ENCODE measurements around the gene FBXO3. TPM values are rescaled to one million over a fixed set of nuclear protein-coding genes. Genes with fewer than 3 reads are reported as not detected.
A peak's percentile ranks its signal among the peaks of the same experiment; 100 is the strongest.

FBXO3 gene
- total RNA-seq, 1 experiment from 2014 or later, result 18.9 TPM

GRCh38 chr11:33699515-33700062, 74.7 kb downstream of the FBXO3 start:
- Histone ChIP-seq H2AK5ac (ENCODE audit: insufficient read length, low read length) (no peak overlapping the region), H3K23ac (ENCODE audit: insufficient read length, low read depth, low read length) (no peak overlapping the region), H3K9me3 (ENCODE audit: control insufficient read depth, low read depth, low read length) (no peaks in the 10 kb centered on the region), H3K27me3 (ENCODE audit: insufficient read depth, low read length) (no peaks in the 10 kb centered on the region), H2BK120ac (ENCODE audit: low read depth, low read length, poor library complexity, severe bottlenecking) (no peak overlapping the region), H3K27ac (ENCODE audit: insufficient read length, low read depth, low read length) (no peak overlapping the region), H4K8ac (replicated peaks; ENCODE audit: insufficient read length, low read depth, low read length) (no peak overlapping the region), H3K18ac (ENCODE audit: insufficient read length, low read depth, low read length) (no peak overlapping the region), H4K20me1 (ENCODE audit: control insufficient read depth, insufficient read depth, insufficient read length) (no peaks in the 10 kb centered on the region), H3K14ac (ENCODE audit: insufficient read depth, low read length) (no peak overlapping the region), H3K9ac (ENCODE audit: extremely low read depth, insufficient read length, low read length) (no peak overlapping the region), H3K4ac (ENCODE audit: low read depth, low read length) (no peak overlapping the region), H4K5ac (ENCODE audit: insufficient read length, low read depth, low read length) (no peak overlapping the region), H3K4me1 (ENCODE audit: insufficient read depth, low read length) (no peaks in the 10 kb centered on the region), H3K23me2 (ENCODE audit: insufficient read length, low read depth, low read length, poor library complexity, severe bottlenecking) (peaks cover 5% of the 10 kb centered on the region), H2AFZ (ENCODE audit: low read length) (no peak overlapping the region), H3K4me2 (ENCODE audit: insufficient read depth, insufficient read length, low read length) (peak overlapping the region; percentile 43), H2BK12ac (ENCODE audit: insufficient read length, low read depth, low read length) (no peak overlapping the region), H4K91ac (ENCODE audit: insufficient read length, low read depth, low read length) (no peak overlapping the region), H3K56ac (ENCODE audit: insufficient read length, low read depth, low read length) (no peak overlapping the region), H2BK15ac (ENCODE audit: low read depth, low read length) (no peak overlapping the region), H2BK5ac (ENCODE audit: insufficient read length, low read length) (no peak overlapping the region), H2BK20ac (ENCODE audit: low read depth, low read length, poor library complexity, severe bottlenecking) (no peak overlapping the region), H3T11ph (ENCODE audit: low read length) (no peak overlapping the region), H3K79me1 (ENCODE audit: insufficient read depth, low read depth, low read length, poor library complexity, severe bottlenecking) (no peaks in the 10 kb centered on the region), H3K79me2 (ENCODE audit: insufficient read depth, low read length) (no peaks in the 10 kb centered on the region)
- TF ChIP-seq, protein P1, sequence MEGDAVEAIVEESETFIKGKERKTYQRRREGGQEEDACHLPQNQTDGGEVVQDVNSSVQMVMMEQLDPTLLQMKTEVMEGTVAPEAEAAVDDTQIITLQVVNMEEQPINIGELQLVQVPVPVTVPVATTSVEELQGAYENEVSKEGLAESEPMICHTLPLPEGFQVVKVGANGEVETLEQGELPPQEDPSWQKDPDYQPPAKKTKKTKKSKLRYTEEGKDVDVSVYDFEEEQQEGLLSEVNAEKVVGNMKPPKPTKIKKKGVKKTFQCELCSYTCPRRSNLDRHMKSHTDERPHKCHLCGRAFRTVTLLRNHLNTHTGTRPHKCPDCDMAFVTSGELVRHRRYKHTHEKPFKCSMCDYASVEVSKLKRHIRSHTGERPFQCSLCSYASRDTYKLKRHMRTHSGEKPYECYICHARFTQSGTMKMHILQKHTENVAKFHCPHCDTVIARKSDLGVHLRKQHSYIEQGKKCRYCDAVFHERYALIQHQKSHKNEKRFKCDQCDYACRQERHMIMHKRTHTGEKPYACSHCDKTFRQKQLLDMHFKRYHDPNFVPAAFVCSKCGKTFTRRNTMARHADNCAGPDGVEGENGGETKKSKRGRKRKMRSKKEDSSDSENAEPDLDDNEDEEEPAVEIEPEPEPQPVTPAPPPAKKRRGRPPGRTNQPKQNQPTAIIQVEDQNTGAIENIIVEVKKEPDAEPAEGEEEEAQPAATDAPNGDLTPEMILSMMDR (conservative IDR thresholded peaks at IDR 0.05), result no peak
- no peak for DNase-seq
- Mint-ChIP-seq H3K36me3 (ENCODE audit: insufficient read depth in 1 of 3, low read depth in 3 of 3) (no peaks in the 10 kb centered on the region), H3K27me3 (ENCODE audit: low read depth) (peaks cover 19% of the 10 kb centered on the region), H3K27ac (no peak overlapping the region), H3K9me3 (no peaks in the 10 kb centered on the region), H3K4me3 (peak overlapping the region; percentile 78 to 81), H3K4me1 (peaks cover 38 to 42% of the 10 kb centered on the region in 2 experiments)
- no CpG with 5 or more reads among the region's 12 CpGs for WGBS (ENCODE audit: extremely low coverage, insufficient read length, low lambda C conversion rate)

All from H9 (cell line).